K562 (cell line): ENCODE results near the gene FAM53C. TPM values are rescaled to one million over a fixed set of nuclear protein-coding genes. Genes with fewer than 3 reads are reported as not detected.
A peak's percentile ranks its signal among the peaks of the same experiment; 100 is the strongest.

Experiments
- ASH1L ChIP-seq: fragments of 450-650 bp; IDR thresholded peaks from 2 replicates; pipeline ENCODE4 v1.6.1; 2018; ENCODE audit warnings: borderline replicate concordance, mild to moderate bottlenecking, low read depth; ENCODE audit not compliant: partially characterized antibody
- DEAF1 ChIP-seq: fragments of 450-650 bp; formaldehyde crosslinking; IDR thresholded peaks from 2 replicates; pipeline ENCODE4 v1.4.0; 2020; ENCODE audit warnings: mild to moderate bottlenecking, moderate library complexity
- ELF4 ChIP-seq: fragments of 450-650 bp; formaldehyde crosslinking; IDR thresholded peaks from 2 replicates; pipeline ENCODE4 v1.4.0; 2022; ENCODE audit warnings: missing genetic modification characterization
- HES1 ChIP-seq: fragments of 450-650 bp; IDR thresholded peaks from 2 replicates; pipeline ENCODE4 v1.6.1; 2016; ENCODE audit warnings: low read depth, mild to moderate bottlenecking, moderate library complexity
- IRF9 ChIP-seq: fragments of 450-650 bp; IDR thresholded peaks from 2 replicates; pipeline ENCODE4 v1.6.1; 2016; ENCODE audit warnings: missing biosample characterization, missing genetic modification characterization
- MGA ChIP-seq: fragments of 450-650 bp; IDR thresholded peaks from 2 replicates; pipeline ENCODE4 v1.6.1; 2016; ENCODE audit warnings: mild to moderate bottlenecking, moderate library complexity
- SMAD3 ChIP-seq: fragments of 450-650 bp; formaldehyde crosslinking; conservative IDR thresholded peaks from 2 replicates; pipeline ENCODE4 v1.4.0; 2020; ENCODE audit warnings: mild to moderate bottlenecking
- THAP12 ChIP-seq: fragments of 250-450 bp; sonication (Bioruptor Pico); IDR thresholded peaks from 2 replicates; pipeline ENCODE4 v1.9.0; 2021; ENCODE audit warnings: mild to moderate bottlenecking, inconsistent platforms
- ZNF124 ChIP-seq: sonication (generic); formaldehyde crosslinking; IDR thresholded peaks from 2 replicates; pipeline ENCODE4 v1.8.1; 2022; ENCODE audit warnings: missing genetic modification reagents
- polyA plus RNA-seq, 8 experiments: library from polyadenylated mRNA; depleted of rRNA in 4 of 8; stranded (reverse) in 5 of 8; unstranded in 3 of 8; fragments of >200 nt; fragmentation: Nextera tagmentation in 2 of 8; fragmentation: Illumina TruSeq in 1 of 8; extraction: Ambion mirVana in 2 of 8; extraction: Trizol in 1 of 8; gene quantifications; 2 replicates each; pipeline versions ENCODE4 v1.2.1 to v1.2.3, GENCODE V29; 2011 to 2014; ENCODE audit warnings: inconsistent platforms in 1 of 8, missing spikeins in 1 of 8
- total RNA-seq, 7 experiments: library from RNA; depleted of rRNA in 6 of 7; stranded (reverse); fragments of >200 nt in 6 of 7; fragmentation: Illumina TruSeq in 2 of 7; extraction: Trizol in 2 of 7; gene quantifications; 2 replicates each; pipeline versions ENCODE4 v1.2.1 to v1.2.3, GENCODE V29; 2011 to 2021; ENCODE audit warnings: low replicate concordance in 1 of 7

The FAM53C gene
- total and polyA plus RNA-seq, 9 of the 15 experiments (the other 6 are each of a cell fraction or from before 2014, with no cell fraction given), result 9.7 to 38.5 (median 25.2) TPM

GRCh38 chr5:138337685-138338410 is at the start of gene FAM53C (continued):
- TF ChIP-seq HES1 (no peak), IRF9 (tag) (no peak), DEAF1 (CRISPR knock-in tag) (no peak), ZNF124 (no peak), MGA (no peak), THAP12 (peak; percentile 90), ASH1L (peak; percentile 91), ELF4 (no peak), SMAD3 (no peak)
